Neuronal stem cell (in vitro differentiated cells): ENCODE results near the gene DLG2.

ENCODE experiments used
- DNase-seq: peaks from one replicate; pipeline ENCODE4 v3.0.0-alpha.2; 2013; ENCODE audit warnings: low spot score
- H2AFZ ChIP-seq: one replicate; pipeline ENCODE4 v1.6.1; 2013; ENCODE audit warnings: mild to moderate bottlenecking, low read length, inconsistent platforms
- H2AK5ac ChIP-seq: 2 replicates; pipeline ENCODE4 v1.6.1; 2013; ENCODE audit warnings: low read depth, mild to moderate bottlenecking, inconsistent platforms, low read length, moderate library complexity, mixed read lengths
- H2BK120ac ChIP-seq: 2 replicates; pipeline ENCODE4 v1.6.1; 2013; ENCODE audit warnings: low read depth, mild to moderate bottlenecking, inconsistent platforms, low read length, moderate library complexity, mixed read lengths
- H2BK12ac ChIP-seq: one replicate; pipeline ENCODE4 v1.6.1; 2013; ENCODE audit warnings: low read length, inconsistent platforms
- H2BK15ac ChIP-seq: 2 replicates; pipeline ENCODE4 v1.6.1; 2013; ENCODE audit warnings: mild to moderate bottlenecking, low read length, inconsistent platforms, mixed read lengths
- H2BK5ac ChIP-seq: one replicate; pipeline ENCODE4 v1.6.1; 2013; ENCODE audit warnings: inconsistent platforms, mild to moderate bottlenecking, low read length, moderate library complexity
- H3K14ac ChIP-seq: one replicate; pipeline ENCODE4 v1.6.1; 2013; ENCODE audit warnings: low read length, inconsistent platforms
- H3K18ac ChIP-seq: 2 replicates; pipeline ENCODE4 v1.6.1; 2013; ENCODE audit warnings: low read length, inconsistent platforms
- H3K23ac ChIP-seq: 2 replicates; pipeline ENCODE4 v1.6.1; 2013; ENCODE audit warnings: low read depth, mild to moderate bottlenecking, mixed read lengths, low read length, inconsistent platforms; ENCODE audit not compliant: poor library complexity
- H3K27ac ChIP-seq: replicated peaks from 3 replicates; pipeline ENCODE4 v1.5.1; 2013; ENCODE audit warnings: low read length, inconsistent platforms
- H3K27me3 ChIP-seq, 3 experiments: 2 replicates each; pipeline ENCODE4 v1.6.1; 2013; ENCODE audit warnings: low read length in 3 of 3, mild to moderate bottlenecking in 2 of 3, inconsistent platforms in 1 of 3, low read depth in 1 of 3, mixed read lengths in 1 of 3, moderate library complexity in 1 of 3; ENCODE audit not compliant: control insufficient read depth in 3 of 3, insufficient read depth in 3 of 3
- H3K36me3 ChIP-seq, 2 donors: replicated peaks in 1 of 2; 2 replicates each; pipeline ENCODE4 v1.6.1; 2013; ENCODE audit warnings: low read length in 2 of 2; ENCODE audit not compliant: control insufficient read depth in 2 of 2, insufficient read depth in 2 of 2
- H3K4ac ChIP-seq: 2 replicates; pipeline ENCODE4 v1.6.1; 2013; ENCODE audit warnings: inconsistent platforms, mild to moderate bottlenecking, low read length, moderate library complexity
- H3K4me1 ChIP-seq, 2 donors: 1 replicate in 1 of 2; 2 replicates in 1 of 2; pipeline ENCODE4 v1.6.1; 2013; ENCODE audit warnings: low read length in 2 of 2, low read depth in 1 of 2; ENCODE audit not compliant: control insufficient read depth in 2 of 2, insufficient read depth in 1 of 2
- H3K4me2 ChIP-seq: one replicate; pipeline ENCODE4 v1.6.1; 2013; ENCODE audit warnings: mild to moderate bottlenecking, low read length, inconsistent platforms; ENCODE audit not compliant: insufficient read depth, poor library complexity, severe bottlenecking
- H3K4me3 ChIP-seq, 2 donors: 2 replicates each; pipeline ENCODE4 v1.5.1; 2013; ENCODE audit warnings: low read length in 2 of 2, mild to moderate bottlenecking in 2 of 2, inconsistent platforms in 1 of 2, moderate library complexity in 1 of 2
- H3K79me1 ChIP-seq: one replicate; pipeline ENCODE4 v1.6.1; 2013; ENCODE audit warnings: low read depth, mild to moderate bottlenecking, inconsistent platforms, low read length, moderate library complexity
- H3K9ac ChIP-seq: one replicate; pipeline ENCODE4 v1.6.1; 2013; ENCODE audit warnings: mild to moderate bottlenecking, low read depth, low read length, inconsistent platforms; ENCODE audit not compliant: poor library complexity
- H3K9me3 ChIP-seq, 2 donors: replicated peaks in 1 of 2; 2 replicates each; pipeline versions ENCODE3 to v1.6.1; 2013; ENCODE audit warnings: low read length in 2 of 2, mild to moderate bottlenecking in 2 of 2, inconsistent platforms in 1 of 2, low read depth in 1 of 2, mixed read lengths in 1 of 2, moderate library complexity in 1 of 2; ENCODE audit not compliant: control insufficient read depth in 2 of 2, insufficient read depth in 1 of 2
- H4K8ac ChIP-seq: one replicate; pipeline ENCODE4 v1.6.1; 2013; ENCODE audit warnings: low read depth, mild to moderate bottlenecking, inconsistent platforms, low read length, moderate library complexity
- H4K91ac ChIP-seq: one replicate; pipeline ENCODE4 v1.6.1; 2013; ENCODE audit warnings: low read length, low read depth, mild to moderate bottlenecking, inconsistent platforms; ENCODE audit not compliant: poor library complexity
- WGBS, 2 donors: extraction: QIAGEN DNeasy Blood & Tissue Kit; methylation state at CpG; one replicate each; pipeline ENCODE4 v1.1.7; 2013; ENCODE audit warnings: missing lambda C conversion rate in 2 of 2, mixed read lengths in 1 of 2; ENCODE audit not compliant: insufficient read length in 2 of 2, insufficient replicate concordance in 1 of 2; ENCODE audit errors: extremely low coverage in 2 of 2; 5-methylcytosine and 5-hydroxymethylcytosine counted together

DLG2 gene

GRCh38 chr11:84390441-84391078, 1236.6 kb downstream of the DLG2 start:
- Histone ChIP-seq H3K4me1 (peaks cover 0 to 4% of the 10 kb centered on the region in 2 donors), H4K91ac (no peak overlapping the region), H3K4me3 (no peak overlapping the region), H3K79me1 (no peaks in the 10 kb centered on the region), H3K18ac (no peak overlapping the region), H3K36me3 (no peaks in the 10 kb centered on the region), H2BK120ac (no peak overlapping the region), H3K9me3 (no peaks in the 10 kb centered on the region), H2BK12ac (no peak overlapping the region), H3K9ac (no peak overlapping the region), H3K14ac (no peak overlapping the region), H3K23ac (no peak overlapping the region), H2BK15ac (no peak overlapping the region), H4K8ac (no peak overlapping the region), H3K4ac (no peak overlapping the region), H3K27ac (no peak overlapping the region), H2AFZ (no peak overlapping the region), H3K27me3 (no peaks in the 10 kb centered on the region), H2BK5ac (no peak overlapping the region), H2AK5ac (no peak overlapping the region), H3K4me2 (no peak overlapping the region)
- no CpG with 5 or more reads among the region's 6 CpGs for WGBS, 2 donors
- peak; percentile 39 for DNase-seq

GRCh38 chr11:84389696-84390095, 1237.4 kb downstream of the DLG2 start:
- H3K4me1 ChIP-seq, result peaks cover 0 to under 1% of the 10 kb centered on the region in 2 donors
- no peak for DNase-seq
- H2BK12ac ChIP-seq, result no peak overlapping the region
- no peak overlapping the region for H3K18ac ChIP-seq
- H2AK5ac ChIP-seq, result no peak overlapping the region
- H3K9me3 ChIP-seq, result no peaks in the 10 kb centered on the region
- H3K9ac ChIP-seq, result no peak overlapping the region
- H3K4me2 ChIP-seq, result no peak overlapping the region
- no peak overlapping the region for H2BK5ac ChIP-seq
- no peak overlapping the region for H3K4ac ChIP-seq
- H2BK15ac ChIP-seq, result no peak overlapping the region
- H3K14ac ChIP-seq, result no peak overlapping the region
- H3K79me1 ChIP-seq, result no peaks in the 10 kb centered on the region
- H3K36me3 ChIP-seq, result no peaks in the 10 kb centered on the region
- no peak overlapping the region for H3K23ac ChIP-seq
- no peak overlapping the region for H2BK120ac ChIP-seq
- no peaks in the 10 kb centered on the region for H3K27me3 ChIP-seq
- H4K8ac ChIP-seq, result no peak overlapping the region
- H3K4me3 ChIP-seq, result no peak overlapping the region
- no peak overlapping the region for H4K91ac ChIP-seq
- H3K27ac ChIP-seq, result no peak overlapping the region
- no peak overlapping the region for H2AFZ ChIP-seq

GRCh38 chr11:84384731-84385130, 1242.4 kb downstream of the DLG2 start:
- Histone ChIP-seq H2BK12ac (no peak overlapping the region), H3K27me3 (no peaks in the 10 kb centered on the region), H2AK5ac (no peak overlapping the region), H3K23ac (no peak overlapping the region), H3K79me1 (no peaks in the 10 kb centered on the region), H3K9me3 (no peaks in the 10 kb centered on the region), H3K4me3 (no peak overlapping the region), H4K91ac (no peak overlapping the region), H3K9ac (no peak overlapping the region), H4K8ac (no peak overlapping the region), H2AFZ (no peak overlapping the region), H2BK5ac (no peak overlapping the region), H3K27ac (no peak overlapping the region), H2BK15ac (no peak overlapping the region), H3K4me2 (no peak overlapping the region), H2BK120ac (no peak overlapping the region), H3K36me3 (no peaks in the 10 kb centered on the region), H3K4me1 (peaks cover 0 to 3% of the 10 kb centered on the region in 2 donors), H3K18ac (no peak overlapping the region), H3K14ac (no peak overlapping the region), H3K4ac (no peak overlapping the region)
- peak; percentile 39 for DNase-seq

GRCh38 chr11:84383576-84383975, 1243.6 kb downstream of the DLG2 start:
- Histone ChIP-seq H3K36me3 (no peaks in the 10 kb centered on the region), H4K8ac (no peak overlapping the region), H3K9me3 (no peaks in the 10 kb centered on the region), H2BK15ac (no peak overlapping the region), H3K14ac (no peak overlapping the region), H3K23ac (no peak overlapping the region), H3K27ac (no peak overlapping the region), H3K79me1 (no peaks in the 10 kb centered on the region), H3K4me2 (no peak overlapping the region), H2BK12ac (no peak overlapping the region), H3K4me3 (no peak overlapping the region), H2AFZ (no peak overlapping the region), H3K9ac (no peak overlapping the region), H4K91ac (no peak overlapping the region), H2BK5ac (no peak overlapping the region), H3K18ac (no peak overlapping the region), H2AK5ac (no peak overlapping the region), H3K4ac (no peak overlapping the region), H3K27me3 (no peaks in the 10 kb centered on the region), H3K4me1 (peaks cover 0 to 3% of the 10 kb centered on the region in 2 donors), H2BK120ac (no peak overlapping the region)
- DNase-seq, result no peak
- no CpG with 5 or more reads among the region's 2 CpGs for WGBS, 2 donors
